Stimulated activated memory B cell treated with anti-CD40 and anti-IgM and Interleukin-4, amounts not matched to agents 10 μg/mL and 1 μg/mL and 100 μg/mL, for 72 hours (primary cell): ENCODE measurements around the gene TSTD1.

ENCODE experiments used
- ATAC-seq: fragments of 150-1000 bp; cut with Tn5 transposase; 2 replicates; pipeline ENCODE4 v1.10.0; 2021
- H3K27ac Mint-ChIP-seq: one replicate; pipeline ENCODE4 v1.8.0; 2022; ENCODE audit warnings: mild to moderate bottlenecking, mixed read lengths
- H3K27me3 Mint-ChIP-seq: one replicate; pipeline ENCODE4 v1.8.0; 2022; ENCODE audit warnings: mixed read lengths
- H3K36me3 Mint-ChIP-seq: one replicate; pipeline ENCODE4 v1.8.0; 2022; ENCODE audit warnings: mixed read lengths
- H3K4me1 Mint-ChIP-seq: one replicate; pipeline ENCODE4 v1.8.0; 2022; ENCODE audit warnings: mixed read lengths
- H3K4me3 Mint-ChIP-seq: one replicate; pipeline ENCODE4 v1.8.0; 2022; ENCODE audit warnings: mild to moderate bottlenecking, moderate library complexity, mixed read lengths
- H3K9me3 Mint-ChIP-seq: one replicate; pipeline ENCODE4 v1.8.0; 2022; ENCODE audit warnings: mixed read lengths

Gene TSTD1

GRCh38 chr1:161038523-161039153 lies at the start of gene TSTD1:
TSS of gene TSTD1 (minus strand) at chr1:161038964. CDS start at chr1:161038889, 75 bp downstream.
- Mint-ChIP-seq H3K4me1 (peaks cover 43% of the 10 kb centered on the region), H3K27me3 (no peaks in the 10 kb centered on the region), H3K36me3 (peaks cover 39% of the 10 kb centered on the region), H3K4me3 (peak within 1 kb of the TSS; percentile 98), H3K9me3 (no peaks in the 10 kb centered on the region), H3K27ac (peak within 1 kb of the TSS; percentile 93)
- peak; percentile 97 for ATAC-seq

GRCh38 chr1:161086457-161086856 lies 47.7 kb upstream of the TSTD1 start:
- H3K4me3 Mint-ChIP-seq, result no peak overlapping the region
- no peak overlapping the region for H3K27ac Mint-ChIP-seq
- H3K9me3 Mint-ChIP-seq, result no peaks in the 10 kb centered on the region
- no peaks in the 10 kb centered on the region for H3K36me3 Mint-ChIP-seq
- peaks cover 10% of the 10 kb centered on the region for H3K27me3 Mint-ChIP-seq
- no peaks in the 10 kb centered on the region for H3K4me1 Mint-ChIP-seq
- peak; percentile 7 for ATAC-seq

- no peaks in the 10 kb centered on the region for H3K4me1 Mint-ChIP-seq
- H3K4me3 Mint-ChIP-seq, result no peak overlapping the region
- no peaks in the 10 kb centered on the region for H3K36me3 Mint-ChIP-seq
- ATAC-seq, result no peak
- H3K27ac Mint-ChIP-seq, result no peak overlapping the region
- peaks cover 10% of the 10 kb centered on the region for H3K27me3 Mint-ChIP-seq
- H3K9me3 Mint-ChIP-seq, result no peaks in the 10 kb centered on the region
These were observed 46.4 kb upstream of the TSTD1 start for GRCh38 chr1:161085165-161085564.

- Mint-ChIP-seq H3K36me3 (no peaks in the 10 kb centered on the region), H3K4me1 (no peaks in the 10 kb centered on the region), H3K27ac (no peak overlapping the region), H3K9me3 (no peaks in the 10 kb centered on the region), H3K4me3 (no peak overlapping the region), H3K27me3 (peaks cover 10% of the 10 kb centered on the region)
- ATAC-seq, result no peak
These were observed 45.8 kb upstream of the TSTD1 start for GRCh38 chr1:161084597-161084988.

GRCh38 chr1:161083748-161084596 lies 45.2 kb upstream of the TSTD1 start:
- H3K9me3 Mint-ChIP-seq, result no peaks in the 10 kb centered on the region
- H3K4me3 Mint-ChIP-seq, result no peak overlapping the region
- no peak overlapping the region for H3K27ac Mint-ChIP-seq
- no peaks in the 10 kb centered on the region for H3K36me3 Mint-ChIP-seq
- ATAC-seq, result no peak
- H3K27me3 Mint-ChIP-seq, result peaks cover 10% of the 10 kb centered on the region
- H3K4me1 Mint-ChIP-seq, result no peaks in the 10 kb centered on the region

- no peak for ATAC-seq
- Mint-ChIP-seq H3K36me3 (no peaks in the 10 kb centered on the region), H3K27me3 (peaks cover 10% of the 10 kb centered on the region), H3K4me1 (no peaks in the 10 kb centered on the region), H3K27ac (no peak overlapping the region), H3K4me3 (no peak overlapping the region), H3K9me3 (no peaks in the 10 kb centered on the region)
These were observed 44.4 kb upstream of the TSTD1 start for GRCh38 chr1:161082996-161083747.

GRCh38 chr1:161082483-161082882 lies 43.7 kb upstream of the TSTD1 start:
- ATAC-seq, result no peak
- H3K4me1 Mint-ChIP-seq, result no peaks in the 10 kb centered on the region
- H3K36me3 Mint-ChIP-seq, result no peaks in the 10 kb centered on the region
- peaks cover 10% of the 10 kb centered on the region for H3K27me3 Mint-ChIP-seq
- no peaks in the 10 kb centered on the region for H3K9me3 Mint-ChIP-seq
- no peak overlapping the region for H3K4me3 Mint-ChIP-seq
- H3K27ac Mint-ChIP-seq, result no peak overlapping the region

- H3K36me3 Mint-ChIP-seq, result no peaks in the 10 kb centered on the region
- H3K4me1 Mint-ChIP-seq, result no peaks in the 10 kb centered on the region
- H3K9me3 Mint-ChIP-seq, result no peaks in the 10 kb centered on the region
- peaks cover 10% of the 10 kb centered on the region for H3K27me3 Mint-ChIP-seq
- no peak overlapping the region for H3K27ac Mint-ChIP-seq
- ATAC-seq, result no peak
- no peak overlapping the region for H3K4me3 Mint-ChIP-seq
These were observed 42.8 kb upstream of the TSTD1 start for GRCh38 chr1:161081519-161081918.

GRCh38 chr1:161080441-161081405 lies 42.0 kb upstream of the TSTD1 start:
- no peak overlapping the region for H3K27ac Mint-ChIP-seq
- no peaks in the 10 kb centered on the region for H3K4me1 Mint-ChIP-seq
- no peaks in the 10 kb centered on the region for H3K36me3 Mint-ChIP-seq
- H3K27me3 Mint-ChIP-seq, result peaks cover 2% of the 10 kb centered on the region
- ATAC-seq, result no peak
- H3K4me3 Mint-ChIP-seq, result no peak overlapping the region
- no peaks in the 10 kb centered on the region for H3K9me3 Mint-ChIP-seq

- Mint-ChIP-seq H3K27ac (no peak overlapping the region), H3K27me3 (no peaks in the 10 kb centered on the region), H3K36me3 (no peaks in the 10 kb centered on the region), H3K9me3 (no peaks in the 10 kb centered on the region), H3K4me1 (no peaks in the 10 kb centered on the region), H3K4me3 (peak overlapping the region; percentile 44)
- no peak for ATAC-seq
These were observed 40.8 kb upstream of the TSTD1 start for GRCh38 chr1:161079436-161080110.

- no peaks in the 10 kb centered on the region for H3K4me1 Mint-ChIP-seq
- H3K4me3 Mint-ChIP-seq, result no peak overlapping the region
- H3K27me3 Mint-ChIP-seq, result no peaks in the 10 kb centered on the region
- no peaks in the 10 kb centered on the region for H3K9me3 Mint-ChIP-seq
- no peak for ATAC-seq
- H3K36me3 Mint-ChIP-seq, result no peaks in the 10 kb centered on the region
- no peak overlapping the region for H3K27ac Mint-ChIP-seq
These were observed 38.7 kb upstream of the TSTD1 start for GRCh38 chr1:161077426-161077825.

GRCh38 chr1:161076410-161076809 lies 37.6 kb upstream of the TSTD1 start:
- no peak overlapping the region for H3K27ac Mint-ChIP-seq
- ATAC-seq, result no peak
- H3K4me1 Mint-ChIP-seq, result peaks cover 8% of the 10 kb centered on the region
- no peak overlapping the region for H3K4me3 Mint-ChIP-seq
- no peaks in the 10 kb centered on the region for H3K9me3 Mint-ChIP-seq
- no peaks in the 10 kb centered on the region for H3K27me3 Mint-ChIP-seq
- H3K36me3 Mint-ChIP-seq, result no peaks in the 10 kb centered on the region

GRCh38 chr1:161074676-161075368 lies 36.1 kb upstream of the TSTD1 start:
- Mint-ChIP-seq H3K27ac (no peak overlapping the region), H3K9me3 (no peaks in the 10 kb centered on the region), H3K4me3 (no peak overlapping the region), H3K27me3 (no peaks in the 10 kb centered on the region), H3K36me3 (no peaks in the 10 kb centered on the region), H3K4me1 (peaks cover 12% of the 10 kb centered on the region)
- ATAC-seq, result no peak
